NK-92 treated with Interleukin-12 subunit alpha and Interleukin-12 subunit beta, amount 100 ng/mL, for 24 hours (cell line): Measurements from ENCODE around the gene NPAS2.

Source experiments
- DNase-seq: peaks from one replicate; lab custom pipeline; 2025; lab: John Stamatoyannopoulos, UW

The NPAS2 gene

GRCh38 chr2:101017371-101017770 is 197.4 kb downstream of the NPAS2 start:
- no peak for DNase-seq

GRCh38 chr2:101018934-101019333 is 199.0 kb downstream of the NPAS2 start:
- DNase-seq: no peak

- DNase-seq: no peak
Observed at GRCh38 chr2:101022221-101022620, 202.3 kb downstream of the NPAS2 start.

DNA sequence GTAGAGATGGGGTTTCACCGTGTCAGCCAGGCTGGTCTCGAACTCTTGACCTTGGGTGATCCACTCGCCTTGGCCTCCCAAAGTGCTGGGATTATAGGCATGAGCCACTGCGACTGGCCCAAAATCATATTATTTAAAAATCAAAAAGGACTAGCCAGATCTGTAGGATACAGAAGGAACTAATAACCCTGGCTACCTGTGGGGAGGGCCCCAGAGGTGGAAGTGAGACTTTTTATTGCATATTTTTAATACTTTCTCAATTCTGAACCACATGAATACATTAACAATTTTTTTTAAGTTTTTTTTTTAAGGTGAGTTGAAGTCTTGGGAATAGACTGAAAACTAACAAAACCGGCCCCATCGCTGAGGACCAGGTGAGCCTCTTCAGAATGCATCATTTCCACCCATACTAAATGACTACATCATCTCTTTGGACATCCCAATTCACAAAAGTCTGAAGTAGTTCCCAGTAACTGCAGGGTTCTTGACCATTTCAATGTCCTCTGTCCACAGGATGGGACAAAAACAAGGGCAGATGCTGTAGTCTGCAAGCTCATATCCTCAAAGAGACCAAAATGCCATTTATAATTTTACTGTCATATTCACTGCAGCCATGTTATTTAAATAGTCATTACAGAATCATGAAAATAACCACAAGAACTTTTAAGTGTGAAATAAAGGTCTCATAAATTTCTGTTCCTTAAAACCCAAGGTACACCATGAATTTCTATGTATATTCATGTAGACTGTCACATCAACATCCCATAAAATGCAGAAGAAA is 203.6 kb downstream of the NPAS2 start:
- no peak for DNase-seq

GRCh38 chr2:101025561-101025960 is 205.6 kb downstream of the NPAS2 start:
- DNase-seq: no peak

GRCh38 chr2:101026253-101026701 is 206.3 kb downstream of the NPAS2 start:
- DNase-seq: no peak

- no peak for DNase-seq
Observed at GRCh38 chr2:101026923-101027469, 207.1 kb downstream of the NPAS2 start.

DNA sequence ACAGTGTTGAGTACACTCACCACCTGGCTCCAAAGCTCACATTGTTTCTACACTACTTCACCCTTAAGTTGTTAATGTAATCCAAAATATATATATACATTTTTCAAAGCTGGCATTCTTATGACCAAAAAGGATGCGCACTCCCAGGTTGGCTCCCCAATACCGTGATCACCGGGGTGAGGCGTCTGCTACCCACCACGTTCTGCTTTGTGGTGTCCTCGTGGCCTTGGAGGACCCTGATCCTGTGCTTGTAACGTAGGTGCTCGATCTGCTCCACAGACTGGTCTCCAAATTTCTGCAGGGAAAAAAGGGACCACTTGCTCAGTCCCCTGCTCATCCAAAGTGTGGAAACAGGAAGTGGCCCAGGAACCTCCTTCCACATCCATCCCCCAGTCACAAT is 207.9 kb downstream of the NPAS2 start:
- DNase-seq: no peak

DNA sequence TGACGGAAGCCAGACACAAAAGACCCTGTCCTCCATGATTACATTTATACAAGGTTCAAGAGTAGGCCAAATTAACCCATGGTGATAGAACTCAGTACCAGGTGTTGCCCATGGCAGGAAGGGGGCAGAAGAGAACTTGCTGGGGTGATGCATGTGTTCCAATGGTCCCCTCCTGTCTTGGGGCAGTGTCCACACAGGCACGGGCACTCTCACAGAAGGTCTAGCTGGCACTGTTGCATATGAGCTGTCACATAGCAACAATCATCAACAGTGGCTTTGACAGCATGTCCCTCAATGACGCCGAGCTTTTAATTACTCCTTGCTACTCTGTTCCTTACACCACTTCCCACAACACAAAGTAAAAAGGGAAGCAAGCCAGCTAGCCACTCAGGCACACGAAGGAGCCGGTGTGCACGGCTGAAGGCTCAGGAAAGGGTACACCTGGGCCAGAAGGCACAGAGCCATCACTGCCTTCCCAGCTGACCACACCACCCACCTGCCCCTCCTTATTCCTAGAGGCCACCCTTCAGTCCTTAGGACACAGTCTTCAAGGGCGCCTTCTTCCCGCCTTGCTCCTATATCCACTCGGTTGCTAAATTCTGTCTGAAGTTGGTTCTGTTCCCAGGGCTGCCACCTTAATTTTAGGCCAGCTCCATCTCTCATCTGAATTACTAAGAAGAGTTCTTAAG is 211.1 kb downstream of the NPAS2 start:
- DNase-seq: no peak

DNA sequence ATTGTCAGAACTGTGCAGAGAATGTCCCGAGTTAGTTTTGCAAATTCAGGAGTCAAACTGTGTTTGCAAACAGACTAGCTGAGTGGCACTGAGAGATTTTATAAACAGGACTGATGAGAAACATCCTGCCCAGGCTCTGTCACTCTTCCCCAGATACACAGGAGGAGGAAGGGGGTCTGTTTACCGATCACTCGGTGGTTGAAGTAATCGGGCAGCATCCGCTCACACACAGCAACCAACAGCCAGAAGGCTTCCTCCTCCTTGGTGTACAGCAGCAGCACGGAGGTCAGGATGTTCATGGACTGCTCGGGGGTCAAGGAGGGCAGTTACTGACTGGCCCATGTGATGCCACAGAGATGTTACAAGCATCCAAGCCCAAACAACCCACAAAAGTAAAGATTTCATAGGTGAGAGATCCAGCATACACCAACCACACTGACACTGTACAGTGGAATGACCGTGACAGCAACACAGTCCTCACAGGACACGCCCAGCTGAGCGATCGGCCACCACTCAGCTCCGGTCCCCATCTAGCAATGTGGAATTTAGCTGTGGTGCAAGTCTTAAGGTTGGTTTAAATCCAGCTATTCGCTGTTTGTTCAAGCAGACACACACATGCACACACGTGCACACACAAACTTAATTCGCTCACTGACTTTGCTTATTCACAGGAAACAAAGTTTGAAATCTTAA is 212.3 kb downstream of the NPAS2 start:
- DNase-seq: no peak

GRCh38 chr2:101036562-101036961 is 216.6 kb downstream of the NPAS2 start:
- no peak for DNase-seq

- DNase-seq: no peak
Observed at GRCh38 chr2:101037161-101037755, 217.3 kb downstream of the NPAS2 start.

DNA sequence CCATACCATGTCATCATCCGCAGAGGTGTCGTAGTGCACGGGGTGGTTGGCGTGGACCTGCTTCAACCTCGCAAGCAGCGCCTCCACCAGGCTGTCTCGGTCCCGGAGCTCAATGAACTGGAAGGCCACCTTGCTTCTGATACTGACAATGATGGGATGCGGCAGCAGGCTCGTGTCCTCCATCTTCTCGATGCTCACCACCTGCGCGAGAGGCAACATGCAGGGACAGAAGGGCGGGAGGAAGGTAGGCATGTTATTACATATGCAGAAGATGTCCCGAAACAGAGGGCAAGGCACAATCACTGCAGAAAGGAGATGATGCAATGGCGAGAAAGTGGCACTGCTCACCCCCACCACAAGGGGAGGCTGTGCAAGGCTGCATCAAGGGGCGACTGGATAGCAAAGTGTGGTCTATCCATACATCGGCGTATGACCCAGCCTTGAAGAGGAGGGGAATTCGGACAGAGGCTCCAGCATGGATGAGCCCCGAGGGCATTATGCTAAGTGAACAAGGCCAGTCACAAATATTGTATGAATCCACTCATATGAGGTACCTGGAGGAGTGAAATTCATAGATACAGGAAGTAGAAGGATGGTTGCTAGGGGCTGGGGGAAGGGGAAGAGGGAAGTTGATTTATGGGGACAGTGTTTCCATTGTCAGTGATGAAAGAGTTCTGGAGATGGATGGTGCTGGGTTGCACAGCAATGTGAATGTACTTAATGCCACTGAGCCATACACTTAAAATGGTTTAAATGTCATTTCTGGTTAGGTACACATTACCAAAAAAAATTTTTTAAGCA is 218.7 kb downstream of the NPAS2 start:
- DNase-seq: peak; percentile 22

GRCh38 chr2:101040072-101040471 is 220.1 kb downstream of the NPAS2 start:
- DNase-seq: no peak

DNA sequence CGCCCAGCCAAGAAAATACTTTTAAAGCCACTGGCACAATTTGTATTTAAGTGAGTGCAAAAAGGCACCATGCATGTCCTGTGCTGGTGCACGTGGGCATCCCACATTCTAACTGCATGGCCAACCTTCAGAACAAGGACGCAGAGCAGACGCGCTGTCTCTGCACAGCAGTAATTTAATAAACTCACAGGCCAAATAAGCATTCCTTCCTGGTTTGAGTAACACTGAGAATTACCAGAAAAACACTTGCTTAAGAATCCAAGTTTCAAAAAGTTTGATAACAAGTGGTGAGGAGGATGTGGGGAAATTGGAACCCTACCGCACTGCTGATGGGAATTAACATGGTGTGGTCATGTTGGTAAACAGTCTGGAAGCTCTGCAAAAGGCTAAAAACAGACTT is 220.8 kb downstream of the NPAS2 start:
- DNase-seq: no peak

DNA sequence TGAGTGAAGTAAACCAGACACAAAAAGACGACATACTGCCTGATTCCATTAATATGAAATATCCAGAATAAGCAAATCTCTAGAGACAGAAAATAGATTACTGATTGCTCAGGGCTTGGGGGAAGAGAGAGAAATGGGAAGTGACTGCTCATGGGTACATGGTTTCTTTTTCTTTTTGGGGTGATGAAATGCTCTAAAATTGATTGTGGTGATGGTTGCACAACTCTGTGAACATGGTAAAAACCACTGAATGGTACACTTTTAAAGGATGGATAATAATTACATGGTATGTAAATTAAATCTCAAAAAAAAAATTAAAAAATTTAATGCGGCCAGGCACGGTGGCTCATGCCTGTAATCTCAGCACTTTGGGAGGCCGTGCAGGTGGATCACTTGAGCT is 221.5 kb downstream of the NPAS2 start:
- DNase-seq: no peak

- no peak for DNase-seq
Observed at GRCh38 chr2:101045330-101045729, 225.4 kb downstream of the NPAS2 start.
